ENCODE data around the gene HIBADH. TPM values are rescaled to one million over a fixed set of nuclear protein-coding genes. Genes with fewer than 3 reads are reported as not detected.

The HIBADH gene
- total and polyA plus RNA-seq, 2 donors (not counting 3 experiments of a cell fraction or from before 2014, with no cell fraction given), result 22.6 to 30.5 TPM

- H3K4me1 ChIP-seq (ENCODE audit: control insufficient read depth, extremely low read depth, insufficient read depth, low read length), result peaks cover 21% of the 10 kb centered on the region
- no peak overlapping the region for H3K9ac ChIP-seq (replicated peaks; ENCODE audit: extremely low read depth, insufficient read depth, low read length)
- ChIA-PET CTCF (interaction anchor here (5.3 kb wide), 1 partner anchor 407 kb away, joined by 71 read pairs; no protein-coding TSS in a partner anchor), POLR2A (no interaction called here)
- no peak overlapping the region for H2AFZ ChIP-seq (ENCODE audit: low read depth, low read length)
- no peaks in the 10 kb centered on the region for H3K36me3 ChIP-seq (ENCODE audit: control insufficient read depth in 2 of 2, extremely low read depth in 1 of 2, insufficient read depth in 2 of 2, low read length in 2 of 2)
- no peak for TF ChIP-seq FOS (IDR thresholded peaks at IDR 0.05; ENCODE audit: borderline replicate concordance, insufficient read depth, low read length)
- TF ChIP-seq POLR2A (IDR thresholded peaks at IDR 0.05; ENCODE audit: low read depth, low read length), result no peak
- TF ChIP-seq POLR2AphosphoS5 (IDR thresholded peaks at IDR 0.05; ENCODE audit: insufficient read depth, low read depth, low read length), result no peak
- TF ChIP-seq MAX (IDR thresholded peaks at IDR 0.05; ENCODE audit: insufficient read depth, insufficient read length), result no peak
- no peak for TF ChIP-seq MYC (IDR thresholded peaks at IDR 0.05; ENCODE audit: low read depth, low read length)
- TF ChIP-seq GATA2 (IDR thresholded peaks at IDR 0.05; ENCODE audit: insufficient read depth, insufficient read length, low read depth, low read length), result no peak
- no peak for TF ChIP-seq EZH2 (IDR thresholded peaks at IDR 0.05; ENCODE audit: borderline replicate concordance, low read depth, low read length, severe bottlenecking)
- no peak for TF ChIP-seq JUN (IDR thresholded peaks at IDR 0.05; ENCODE audit: borderline replicate concordance, insufficient read depth, insufficient read length, low read depth)
- H3K4me2 ChIP-seq (ENCODE audit: insufficient read depth, low read length), result no peak overlapping the region
- BruUV-seq (replicated peaks), result no TSS peak
- DNase-seq (ENCODE audit: low read depth, low spot score) (no peak), FAIRE-seq (no peak)
- H3K79me2 ChIP-seq (ENCODE audit: control insufficient read depth, insufficient read depth, low read length), result no peaks in the 10 kb centered on the region
- intact Hi-C loops (cut with micrococcal nuclease) (loop anchor here (10.0 kb wide), 1 partner anchor 322 kb away; no protein-coding TSS in a partner anchor), dilution Hi-C loops (cut with MboI; ENCODE audit: extremely low pct_ligation_motif_present, low sequenced_read_pairs) (no loop called here)
- no peaks in the 10 kb centered on the region for H3K9me1 ChIP-seq (replicated peaks; ENCODE audit: control insufficient read depth, extremely low read depth, insufficient read depth, low read length)
- no peak overlapping the region for H3K4me3 ChIP-seq (replicated peaks in 1 of 3; ENCODE audit: insufficient read depth in 1 of 3, low read depth in 1 of 3, low read length in 3 of 3)
- no peaks in the 10 kb centered on the region for H3K9me3 ChIP-seq (replicated peaks; ENCODE audit: control insufficient read depth, insufficient read depth, low read length)
- no peaks in the 10 kb centered on the region for H4K20me1 ChIP-seq (replicated peaks; ENCODE audit: control insufficient read depth, extremely low read depth, insufficient read depth, low read length)
- H3K27me3 ChIP-seq (ENCODE audit: control insufficient read depth in 2 of 2, insufficient read depth in 2 of 2, low read length in 2 of 2), result no peaks in the 10 kb centered on the region
- H3K27ac ChIP-seq (ENCODE audit: insufficient read depth, low read depth, low read length), result no peak overlapping the region
These were observed 59.9 kb downstream of the HIBADH start for GRCh38 chr7:27602766-27603165.

- Histone ChIP-seq H3K27me3 (ENCODE audit: control insufficient read depth in 2 of 2, insufficient read depth in 2 of 2, low read length in 2 of 2) (no peaks in the 10 kb centered on the region), H3K79me2 (ENCODE audit: control insufficient read depth, insufficient read depth, low read length) (no peaks in the 10 kb centered on the region), H3K9me3 (replicated peaks; ENCODE audit: control insufficient read depth, insufficient read depth, low read length) (no peaks in the 10 kb centered on the region), H3K4me1 (ENCODE audit: control insufficient read depth, extremely low read depth, insufficient read depth, low read length) (peaks cover 12% of the 10 kb centered on the region), H3K4me3 (replicated peaks in 1 of 3; ENCODE audit: insufficient read depth in 1 of 3, low read depth in 1 of 3, low read length in 3 of 3) (no peak overlapping the region), H2AFZ (ENCODE audit: low read depth, low read length) (no peak overlapping the region), H3K27ac (ENCODE audit: insufficient read depth, low read depth, low read length) (no peak overlapping the region), H3K4me2 (ENCODE audit: insufficient read depth, low read length) (no peak overlapping the region), H3K9ac (replicated peaks; ENCODE audit: extremely low read depth, insufficient read depth, low read length) (no peak overlapping the region), H3K36me3 (ENCODE audit: control insufficient read depth in 2 of 2, extremely low read depth in 1 of 2, insufficient read depth in 2 of 2, low read length in 2 of 2) (no peaks in the 10 kb centered on the region), H3K9me1 (replicated peaks; ENCODE audit: control insufficient read depth, extremely low read depth, insufficient read depth, low read length) (no peaks in the 10 kb centered on the region), H4K20me1 (replicated peaks; ENCODE audit: control insufficient read depth, extremely low read depth, insufficient read depth, low read length) (no peaks in the 10 kb centered on the region)
- ChIA-PET POLR2A (no interaction called here), CTCF (no interaction called here)
- FAIRE-seq, result no peak
- dilution Hi-C loops (cut with MboI; ENCODE audit: extremely low pct_ligation_motif_present, low sequenced_read_pairs), result no loop called here
- intact Hi-C loops (cut with micrococcal nuclease), result loop anchor here (10.0 kb wide), 1 partner anchor 324 kb away; no protein-coding TSS in a partner anchor
- no peak for DNase-seq (ENCODE audit: low read depth, low spot score)
- no TSS peak for BruUV-seq (replicated peaks)
- no peak for TF ChIP-seq FOS (IDR thresholded peaks at IDR 0.05; ENCODE audit: borderline replicate concordance, insufficient read depth, low read length)
- TF ChIP-seq GATA2 (IDR thresholded peaks at IDR 0.05; ENCODE audit: insufficient read depth, insufficient read length, low read depth, low read length), result no peak
- no peak for TF ChIP-seq JUN (IDR thresholded peaks at IDR 0.05; ENCODE audit: borderline replicate concordance, insufficient read depth, insufficient read length, low read depth)
- TF ChIP-seq POLR2AphosphoS5 (IDR thresholded peaks at IDR 0.05; ENCODE audit: insufficient read depth, low read depth, low read length), result no peak
- TF ChIP-seq MYC (IDR thresholded peaks at IDR 0.05; ENCODE audit: low read depth, low read length), result no peak
- TF ChIP-seq EZH2 (IDR thresholded peaks at IDR 0.05; ENCODE audit: borderline replicate concordance, low read depth, low read length, severe bottlenecking), result no peak
- TF ChIP-seq POLR2A (IDR thresholded peaks at IDR 0.05; ENCODE audit: low read depth, low read length), result no peak
- no peak for TF ChIP-seq CTCF (IDR thresholded peaks at IDR 0.05; ENCODE audit: extremely low read depth in 1 of 2, insufficient read depth in 1 of 2, low read depth in 1 of 2, low read length in 2 of 2)
- TF ChIP-seq MAX (IDR thresholded peaks at IDR 0.05; ENCODE audit: insufficient read depth, insufficient read length), result no peak
These were observed 61.5 kb downstream of the HIBADH start for GRCh38 chr7:27601217-27601616.

Measured in endothelial cell of umbilical vein (primary cell).